Activated CD4-positive, CD25-positive, alpha-beta regulatory T cell treated with anti-CD3 and anti-CD28 coated beads, Interleukin-2, amount 50 U/mL, for 72 hours (primary cell): ENCODE results near the gene PTPRN2.
"Not testable (repeated sequence)": the region's sequence is repeated elsewhere in the genome, so short reads cannot be mapped to it uniquely, and the experiment has no call there.

Experiments used
- DNase-seq: peaks from one replicate; pipeline ENCODE4 v3.0.0; 2021

PTPRN2 gene

GRCh38 chr7:158191671-158192070, 396.0 kb downstream of the PTPRN2 start:
- no peak for DNase-seq

DNA sequence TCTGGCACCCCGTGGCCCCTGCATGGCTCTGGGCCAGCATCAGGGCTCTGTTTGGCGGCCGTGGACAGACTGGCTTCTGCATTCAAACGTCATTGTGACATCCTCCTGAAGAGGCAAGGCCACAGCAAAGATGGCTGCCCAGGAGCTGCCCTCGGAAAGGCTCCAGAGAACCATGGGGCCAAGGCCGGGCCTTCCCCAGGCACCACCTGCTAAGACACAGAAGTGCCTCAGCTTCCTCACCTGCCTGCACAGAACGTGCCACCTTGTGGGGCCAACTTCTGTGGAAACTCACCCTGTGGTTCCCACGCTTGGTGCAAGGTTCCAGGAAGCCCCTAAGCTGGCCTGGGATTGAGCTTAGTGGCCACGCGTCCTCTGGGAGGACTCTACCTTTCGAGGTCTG, 396.9 kb downstream of the PTPRN2 start:
- no peak for DNase-seq

DNA sequence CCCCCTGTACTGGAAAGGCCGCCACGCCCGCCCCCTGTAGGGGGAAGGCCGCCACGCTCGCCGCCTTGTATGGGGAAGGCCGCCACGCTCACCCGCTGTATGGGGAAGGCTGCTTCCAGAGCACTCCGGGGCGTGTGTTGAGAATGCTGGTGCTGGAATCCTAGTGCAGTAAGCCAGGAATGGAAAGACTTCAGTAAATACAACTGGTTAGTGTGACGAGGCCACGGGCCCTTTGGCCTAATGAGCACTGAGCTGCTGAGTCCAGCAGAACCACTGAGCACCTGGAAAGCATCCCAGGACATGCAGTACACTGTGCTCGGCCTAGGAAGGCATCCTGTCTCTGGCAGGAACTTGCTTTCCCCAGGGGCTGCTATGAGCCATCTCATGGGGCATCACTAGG, 398.9 kb downstream of the PTPRN2 start:
- DNase-seq = no peak

- DNase-seq = no peak
Measured at GRCh38 chr7:158187694-158187994, 400.0 kb downstream of the PTPRN2 start.

DNA sequence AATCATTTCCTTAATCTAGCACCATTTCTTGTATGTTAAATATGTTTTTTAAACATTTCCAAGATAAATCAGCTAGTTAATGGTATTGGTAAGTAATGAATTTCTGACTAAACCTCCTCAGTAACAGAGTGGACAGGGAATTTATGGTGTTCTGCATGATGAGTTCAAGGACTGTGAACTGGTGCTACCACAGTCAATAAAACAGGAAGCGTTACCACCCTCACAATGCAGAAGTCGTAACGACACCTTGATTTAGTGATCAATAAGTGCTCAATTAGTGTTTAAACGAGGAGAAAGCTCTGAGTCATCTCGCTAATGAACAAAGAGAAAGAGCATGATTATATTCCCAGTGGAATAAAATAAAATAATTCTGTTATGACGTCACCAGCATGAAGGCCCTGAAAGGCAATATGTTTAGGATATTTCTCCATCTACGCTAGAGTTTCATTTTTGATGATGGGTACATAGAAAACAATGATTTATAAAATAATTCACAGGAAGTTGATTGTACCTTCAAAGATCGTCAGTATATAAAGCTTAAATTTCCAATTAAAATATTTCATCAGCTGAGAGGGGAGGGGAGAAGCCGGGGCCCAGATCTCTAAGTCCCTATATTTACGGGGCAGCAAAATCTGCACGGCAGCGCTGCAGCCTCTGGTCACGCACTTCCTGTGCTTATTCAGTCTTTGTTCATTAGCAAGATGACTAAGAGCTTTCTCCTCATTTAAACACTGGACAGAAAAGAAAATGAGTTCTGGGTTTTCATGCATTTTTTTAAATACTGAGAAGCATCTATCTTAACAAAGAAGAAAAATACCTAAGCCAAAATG, 400.5 kb downstream of the PTPRN2 start:
- no peak for DNase-seq

GRCh38 chr7:158186406-158186805, 401.2 kb downstream of the PTPRN2 start:
- no peak for DNase-seq

DNA sequence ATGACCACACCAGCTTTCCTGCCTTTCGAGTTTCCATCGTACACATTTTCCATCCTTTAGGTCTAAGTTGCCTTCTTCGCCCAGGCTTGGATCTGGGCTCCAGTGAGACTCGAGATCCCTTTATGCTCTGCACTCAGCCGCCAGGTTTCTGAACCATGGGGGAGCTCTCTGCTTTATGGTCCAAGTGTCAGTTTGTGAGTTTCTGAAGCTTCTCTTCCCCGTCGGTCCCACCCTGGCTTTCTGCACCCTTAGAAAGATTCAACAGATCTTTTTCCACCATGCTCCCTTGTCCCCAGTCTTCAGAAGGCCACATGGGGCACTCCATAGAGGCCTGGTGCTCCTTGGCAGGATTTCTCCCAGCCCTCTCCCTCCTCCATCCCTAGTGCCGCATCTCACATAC, 402.0 kb downstream of the PTPRN2 start:
- DNase-seq = no peak

DNA sequence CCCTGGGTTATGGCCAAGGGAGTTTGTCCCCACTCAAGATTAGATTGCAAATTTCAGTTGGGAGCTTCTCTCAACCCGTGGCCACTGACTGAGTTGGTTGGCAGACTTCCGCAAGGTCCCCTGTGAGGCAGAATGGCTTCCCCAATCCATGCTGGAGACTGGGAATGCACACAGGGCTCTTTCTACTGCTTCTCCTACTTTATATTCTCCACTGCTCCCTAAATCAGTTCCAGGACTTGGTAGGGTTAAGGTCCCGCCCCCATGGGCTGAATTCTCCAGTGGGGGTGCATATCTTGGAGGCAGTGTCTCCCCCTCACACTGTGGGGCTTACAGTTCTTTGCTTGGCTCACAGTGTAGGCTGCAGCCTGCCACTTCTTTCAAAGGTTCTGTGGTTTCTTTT, 404.2 kb downstream of the PTPRN2 start:
- DNase-seq = no peak

DNA sequence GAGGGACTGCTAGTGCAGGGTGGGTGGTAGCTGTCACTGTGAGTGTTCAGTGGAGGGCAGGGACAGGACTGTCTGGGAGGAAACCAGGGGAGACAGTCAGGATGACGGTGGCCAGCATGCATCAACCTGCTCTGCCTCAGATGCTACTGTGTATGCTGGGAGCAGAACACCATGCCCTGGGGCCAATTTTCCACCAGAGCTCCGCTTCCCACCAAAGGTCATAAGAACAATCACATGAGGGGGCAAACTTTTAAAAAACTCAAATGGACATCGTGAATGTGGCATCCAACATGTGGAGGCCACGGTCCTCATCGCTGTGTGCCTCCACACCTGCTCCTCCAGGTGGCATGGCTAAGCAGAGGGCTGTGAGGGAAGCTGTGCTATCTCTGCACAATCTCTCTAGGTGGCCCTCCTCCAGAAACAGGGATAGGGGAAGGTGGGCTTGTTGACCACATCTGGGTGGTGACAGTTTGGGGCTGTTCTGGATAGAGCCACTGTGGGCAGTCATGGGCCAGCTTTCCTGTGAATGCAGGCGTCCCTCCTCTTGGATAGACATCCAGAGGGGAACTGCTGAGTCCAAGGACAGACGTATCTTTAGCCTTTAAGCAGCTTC, 411.0 kb downstream of the PTPRN2 start:
- DNase-seq = no peak

DNA sequence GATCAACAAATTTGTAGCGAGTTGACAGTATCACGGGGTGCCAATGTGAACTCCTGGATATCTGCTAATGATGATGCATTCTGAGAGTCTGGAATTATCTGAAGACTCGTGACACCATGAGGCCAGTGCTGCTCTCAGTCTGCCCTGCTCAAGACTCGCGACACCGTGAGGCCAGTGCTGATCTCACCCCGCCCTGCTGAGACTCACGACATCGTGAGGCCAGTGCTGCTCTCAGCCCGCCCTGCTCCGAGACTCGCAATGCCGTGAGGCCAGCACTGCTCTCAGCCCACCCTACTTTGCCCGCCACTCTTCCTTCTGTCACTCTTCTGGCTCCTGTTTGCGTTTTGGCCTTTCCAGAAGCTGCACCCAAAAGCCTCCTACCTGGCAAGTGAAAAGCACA, 411.8 kb downstream of the PTPRN2 start:
- DNase-seq = no peak

DNA sequence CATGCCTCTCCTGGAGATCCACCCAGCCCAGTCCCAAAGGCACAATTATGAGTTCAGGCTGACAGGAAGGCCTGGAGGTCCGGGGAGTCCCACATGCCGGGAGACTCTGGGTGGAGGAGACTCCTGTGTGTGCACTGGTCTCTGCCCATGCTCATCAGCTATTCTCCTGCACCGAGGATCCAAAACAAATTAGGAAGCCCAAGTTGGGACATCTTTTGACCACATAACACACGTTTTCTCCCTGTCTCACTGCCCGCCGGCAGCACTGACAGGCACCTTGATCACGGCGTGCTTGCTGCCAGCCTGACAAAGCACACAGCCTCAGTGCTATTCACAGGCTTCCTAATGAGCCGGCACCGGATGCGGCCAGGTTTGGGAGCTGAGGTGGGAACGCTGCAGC, 412.7 kb downstream of the PTPRN2 start:
- no peak for DNase-seq

- DNase-seq = no peak
Measured at GRCh38 chr7:158167373-158167772, 420.2 kb downstream of the PTPRN2 start.

GRCh38 chr7:158166386-158167340, 421.0 kb downstream of the PTPRN2 start:
- no peak for DNase-seq

- no peak for DNase-seq
Measured at GRCh38 chr7:158165711-158166110, 421.9 kb downstream of the PTPRN2 start.

- no peak for DNase-seq
Measured at GRCh38 chr7:158164101-158165095, 423.2 kb downstream of the PTPRN2 start.

DNA sequence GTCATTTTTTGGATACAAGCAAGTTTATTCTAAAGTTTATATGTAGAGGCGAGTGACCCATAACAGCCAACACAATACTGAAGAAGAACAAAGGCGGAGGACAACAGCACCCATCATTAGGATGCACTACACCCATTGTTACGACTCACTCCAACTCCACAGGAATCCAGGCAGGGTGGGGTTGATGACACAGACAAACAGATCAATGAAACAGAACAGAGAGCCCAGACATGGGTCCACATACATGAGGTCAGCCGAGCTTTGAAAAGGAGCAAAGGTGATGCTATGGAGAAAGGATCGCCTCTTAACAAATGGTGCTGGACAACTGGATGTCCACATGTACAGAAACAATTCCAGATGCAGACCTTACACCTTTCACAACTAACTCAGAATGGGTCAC, 426.4 kb downstream of the PTPRN2 start:
- no peak for DNase-seq

- DNase-seq = no peak
Measured at GRCh38 chr7:158160199-158160598, 427.4 kb downstream of the PTPRN2 start.

DNA sequence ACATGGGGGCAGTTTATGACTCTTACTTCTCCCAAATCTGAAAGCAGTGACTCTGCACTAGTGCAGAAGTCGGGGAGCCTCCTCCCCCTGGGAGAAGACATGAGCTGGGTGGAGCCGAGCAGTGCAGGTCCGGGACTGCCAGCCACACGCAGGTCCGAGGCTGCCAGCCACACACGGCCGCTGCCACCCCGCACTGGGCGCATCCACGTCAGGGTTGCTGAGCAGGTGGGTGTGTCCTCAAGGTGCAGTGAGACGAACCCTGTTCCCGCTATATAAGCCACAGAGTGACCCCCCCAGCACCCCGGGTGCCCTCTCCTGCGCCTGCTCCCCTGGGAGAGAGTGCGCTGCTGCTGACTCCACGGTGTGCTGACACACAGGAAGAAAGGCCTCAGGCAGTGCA, 430.2 kb downstream of the PTPRN2 start:
- no peak for DNase-seq

DNA sequence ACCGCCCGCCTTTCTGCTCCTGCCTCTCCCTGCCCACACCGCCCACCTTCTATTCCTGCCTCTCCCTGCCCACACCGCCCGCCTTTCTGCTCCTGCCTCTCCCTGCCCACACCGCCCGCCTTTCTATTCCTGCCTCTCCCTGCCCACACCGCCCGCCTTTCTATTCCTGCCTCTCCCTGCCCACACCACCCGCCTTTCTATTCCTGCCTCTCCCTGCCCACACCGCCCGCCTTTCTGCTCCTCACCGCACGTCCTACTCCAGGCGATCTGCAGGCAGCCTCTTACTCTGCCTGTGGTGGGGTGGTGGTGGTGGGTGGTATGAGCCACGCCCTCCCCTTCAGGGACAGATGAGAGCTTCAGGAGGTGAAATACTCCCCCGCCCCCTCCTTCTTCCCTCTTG, 436.4 kb downstream of the PTPRN2 start:
- not testable (repeated sequence) for DNase-seq

DNA sequence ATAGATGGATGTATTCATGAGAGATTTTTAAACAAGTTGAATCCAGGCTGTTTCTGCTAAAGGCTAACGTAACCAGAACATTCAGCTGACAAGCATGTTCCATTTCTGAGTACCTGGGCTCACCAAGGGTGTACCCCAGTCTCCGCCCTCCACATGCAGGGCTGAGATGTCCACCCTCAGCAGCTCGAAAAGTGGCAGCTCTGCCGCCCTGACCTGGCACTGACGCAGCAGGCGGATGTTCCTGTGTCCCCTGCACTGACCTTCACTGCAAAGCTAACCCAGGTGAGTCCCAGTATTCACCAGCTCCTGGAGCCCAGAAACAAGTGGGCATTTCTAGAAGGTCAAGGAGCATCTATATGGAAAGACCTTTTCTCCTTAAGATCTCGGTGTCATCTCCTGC, 437.4 kb downstream of the PTPRN2 start:
- DNase-seq = no peak

GRCh38 chr7:158147431-158147830, 440.2 kb downstream of the PTPRN2 start:
- DNase-seq = not testable (repeated sequence)

DNA sequence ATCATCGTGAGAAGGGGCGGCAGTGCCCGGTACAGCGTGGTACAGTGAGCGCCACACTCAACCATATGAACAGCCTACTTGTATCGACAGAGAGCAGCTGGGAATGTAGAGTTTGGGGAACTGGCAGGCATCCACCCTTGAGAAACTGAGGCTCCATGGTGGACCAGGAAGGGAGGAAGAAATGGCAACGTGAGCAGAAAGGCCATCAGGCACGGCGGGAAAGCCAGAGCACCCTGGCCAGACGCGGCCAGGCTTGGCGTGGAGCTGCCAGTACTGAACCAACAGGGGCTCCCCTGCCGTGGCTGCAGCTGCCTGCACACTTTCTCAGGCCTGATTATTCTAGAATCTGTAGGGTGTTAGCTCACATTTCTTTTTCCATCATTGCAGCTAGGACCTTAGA, 442.3 kb downstream of the PTPRN2 start:
- DNase-seq = no peak
